Keratinocyte (primary cell): Measurements from ENCODE around the gene S100A1. TPM values are rescaled to one million over a fixed set of nuclear protein-coding genes. Genes with fewer than 3 reads are reported as not detected.
"Not testable (repeated sequence)": the region's sequence is repeated elsewhere in the genome, so short reads cannot be mapped to it uniquely, and the experiment has no call there.

Experiments
- DNase-seq: peaks from one replicate; pipeline ENCODE4 v3.0.0-alpha.2; 2011; ENCODE audit warnings: low read depth, missing footprints, low spot score
- FAIRE-seq: peaks from 2 replicates; lab custom pipeline; 2011; peaks lifted over from hg19 to GRCh38; lab: Jason Lieb, UNC
- H2AFZ ChIP-seq: 2 replicates; pipeline ENCODE4 v1.6.0; 2012; ENCODE audit warnings: low read length, control low read depth, inconsistent platforms; ENCODE audit not compliant: control insufficient read depth
- H3K27ac ChIP-seq: 2 replicates; pipeline ENCODE4 v1.5.1; 2011; ENCODE audit warnings: low read length; ENCODE audit not compliant: control insufficient read depth, insufficient read depth
- H3K27me3 ChIP-seq: 3 replicates; pipeline ENCODE4 v1.6.0; 2011; ENCODE audit warnings: low read length; ENCODE audit not compliant: control insufficient read depth, insufficient read depth; ENCODE audit errors: extremely low read depth
- H3K36me3 ChIP-seq, 2 experiments: 2 replicates in 1 of 2; 3 replicates in 1 of 2; pipeline ENCODE4 v1.5.1; 2011; ENCODE audit warnings: low read length in 2 of 2, mild to moderate bottlenecking in 1 of 2; ENCODE audit not compliant: control insufficient read depth in 2 of 2, insufficient read depth in 2 of 2; ENCODE audit errors: extremely low read depth in 1 of 2
- H3K4me1 ChIP-seq: 3 replicates; pipeline ENCODE4 v1.5.1; 2011; ENCODE audit warnings: low read length; ENCODE audit not compliant: control insufficient read depth, insufficient read depth; ENCODE audit errors: extremely low read depth
- H3K4me2 ChIP-seq: 3 replicates; pipeline ENCODE4 v1.6.0; 2011; ENCODE audit warnings: low read depth, low read length; ENCODE audit not compliant: control insufficient read depth, insufficient read depth; ENCODE audit errors: extremely low read depth
- H3K4me3 ChIP-seq, 3 experiments: fragments of 200-600 bp in 1 of 3; sonication (generic) in 1 of 3; 2 replicates in 2 of 3; 3 replicates in 1 of 3; pipeline ENCODE4 v1.5.1; 2011 to 2016; ENCODE audit warnings: low read length in 3 of 3, mild to moderate bottlenecking in 3 of 3, control low read depth in 2 of 3, inconsistent platforms in 1 of 3, low read depth in 1 of 3, mixed read lengths in 1 of 3, mixed run types in 1 of 3, moderate library complexity in 1 of 3; ENCODE audit not compliant: control insufficient read depth in 2 of 3, insufficient read depth in 2 of 3; ENCODE audit errors: extremely low read depth in 1 of 3
- H3K79me2 ChIP-seq: 2 replicates; pipeline ENCODE4 v1.6.0; 2012; ENCODE audit warnings: low read length; ENCODE audit not compliant: control insufficient read depth, insufficient read depth
- H3K9ac ChIP-seq: 3 replicates; pipeline ENCODE4 v1.6.0; 2011; ENCODE audit warnings: low read length; ENCODE audit not compliant: control insufficient read depth, insufficient read depth; ENCODE audit errors: extremely low read depth
- H3K9me1 ChIP-seq: 3 replicates; pipeline ENCODE4 v1.6.0; 2011; ENCODE audit warnings: low read length; ENCODE audit not compliant: control insufficient read depth, insufficient read depth; ENCODE audit errors: extremely low read depth
- H3K9me3 ChIP-seq: 2 replicates; pipeline ENCODE4 v1.5.1; 2012; ENCODE audit warnings: low read depth, low read length; ENCODE audit not compliant: control insufficient read depth
- H4K20me1 ChIP-seq: 3 replicates; pipeline ENCODE4 v1.6.0; 2011; ENCODE audit warnings: low read length; ENCODE audit not compliant: control insufficient read depth, insufficient read depth; ENCODE audit errors: extremely low read depth
- CTCF ChIP-seq, 3 experiments: IDR thresholded peaks in 1 of 3; conservative IDR thresholded peaks in 1 of 3; optimal IDR thresholded peaks in 1 of 3; 2 replicates in 2 of 3; 3 replicates in 1 of 3; pipeline versions ENCODE3 to v1.5.1; 2011; ENCODE audit warnings: low read length in 3 of 3, mild to moderate bottlenecking in 3 of 3, moderate library complexity in 2 of 3, control low read depth in 1 of 3, inconsistent platforms in 1 of 3; ENCODE audit not compliant: insufficient read depth in 2 of 3; ENCODE audit errors: extremely low read depth in 1 of 3
- EZH2 ChIP-seq: IDR thresholded peaks from one replicate; pipeline ENCODE4 v1.6.1; 2012; ENCODE audit warnings: inconsistent platforms, mild to moderate bottlenecking, low read length, moderate library complexity
- dilution Hi-C: fragments of 300-500 bp; cut with MboI; formaldehyde crosslinking; loops from one replicate; pipeline ENCODE4 v1.7.0; 2020; ENCODE audit warnings: low sequenced_read_pairs; ENCODE audit not compliant: extremely low pct_ligation_motif_present
- polyA plus RNA-seq, 5 experiments: library from polyadenylated mRNA; depleted of rRNA in 3 of 5; stranded (reverse) in 3 of 5; stranded (forward) in 1 of 5; unstranded in 1 of 5; fragments of >200 nt; gene quantifications; 1 replicate in 1 of 5; 2 replicates in 3 of 5; 3 replicates in 1 of 5; pipeline versions ENCODE4 v1.2.1 to v1.2.3, GENCODE V29; 2011 to 2012; ENCODE audit warnings: missing spikeins in 2 of 5, low read depth in 1 of 5, low replicate concordance in 1 of 5

The S100A1 gene
- polyA plus RNA-seq, 1 donor (not counting 4 experiments of a cell fraction or from before 2014, with no cell fraction given) = 0.12 TPM

- FAIRE-seq (no peak), DNase-seq (no peak)
- Histone ChIP-seq H3K27me3 (no peaks in the 10 kb centered on the region), H3K79me2 (peaks cover 57% of the 10 kb centered on the region), H2AFZ (no peak overlapping the region), H3K9me1 (no peaks in the 10 kb centered on the region), H3K4me1 (peaks cover 7% of the 10 kb centered on the region), H3K9ac (no peak overlapping the region), H3K27ac (no peak overlapping the region), H3K4me3 (no peak overlapping the region), H4K20me1 (peaks cover 6% of the 10 kb centered on the region), H3K4me2 (no peak overlapping the region), H3K36me3 (peaks cover 37 to 68% of the 10 kb centered on the region in 2 experiments), H3K9me3 (no peaks in the 10 kb centered on the region)
- dilution Hi-C loops = no loop called here
- TF ChIP-seq EZH2 = no peak
- TF ChIP-seq CTCF (optimal IDR thresholded peaks at IDR 0.05 in 1 of 3, IDR thresholded peaks at IDR 0.05 in 1 of 3, conservative IDR thresholded peaks at IDR 0.05 in 1 of 3; ENCODE audit: extremely low read depth in 1 of 3, insufficient read depth in 2 of 3, low read length in 3 of 3) = no peak
Measured at GRCh38 chr1:153639280-153639679, 11.0 kb downstream of the S100A1 start.

- H3K9me3 ChIP-seq, H2AFZ ChIP-seq, FAIRE-seq, H3K4me1 ChIP-seq, H3K9me1 ChIP-seq, H3K27ac ChIP-seq, H3K9ac ChIP-seq, DNase-seq, H3K4me3 ChIP-seq, H4K20me1 ChIP-seq, H3K4me2 ChIP-seq, H3K27me3 ChIP-seq, dilution Hi-C loops: not testable (repeated sequence)
- Histone ChIP-seq H3K36me3 (peaks cover 39 to 73% of the 10 kb centered on the region in 2 experiments), H3K79me2 (peaks cover 49% of the 10 kb centered on the region)
Measured at GRCh38 chr1:153640213-153640612, 12.0 kb downstream of the S100A1 start.

GRCh38 chr1:153640861-153641260 is 12.6 kb downstream of the S100A1 start:
- peaks cover 38 to 76% of the 10 kb centered on the region in 2 experiments for H3K36me3 ChIP-seq
- no peak for TF ChIP-seq CTCF (optimal IDR thresholded peaks at IDR 0.05 in 1 of 3, IDR thresholded peaks at IDR 0.05 in 1 of 3, conservative IDR thresholded peaks at IDR 0.05 in 1 of 3; ENCODE audit: extremely low read depth in 1 of 3, insufficient read depth in 2 of 3, low read length in 3 of 3)
- TF ChIP-seq EZH2 = no peak
- H3K4me3 ChIP-seq = no peak overlapping the region
- DNase-seq (no peak), FAIRE-seq (no peak)
- no peaks in the 10 kb centered on the region for H3K9me1 ChIP-seq
- peaks cover 7% of the 10 kb centered on the region for H3K4me1 ChIP-seq
- peaks cover 42% of the 10 kb centered on the region for H3K79me2 ChIP-seq
- no peaks in the 10 kb centered on the region for H3K9me3 ChIP-seq
- no peaks in the 10 kb centered on the region for H3K27me3 ChIP-seq
- H3K27ac ChIP-seq = no peak overlapping the region
- H3K9ac ChIP-seq = no peak overlapping the region
- no peak overlapping the region for H3K4me2 ChIP-seq
- H4K20me1 ChIP-seq = peaks cover 6% of the 10 kb centered on the region
- dilution Hi-C loops = no loop called here
- no peak overlapping the region for H2AFZ ChIP-seq
